ENCODE results near the gene PPM1K. TPM values are rescaled to one million over a fixed set of nuclear protein-coding genes. Genes with fewer than 3 reads are reported as not detected.

The PPM1K gene
- polyA plus RNA-seq, 1 donor from 2014 or later: 177 TPM

DNA sequence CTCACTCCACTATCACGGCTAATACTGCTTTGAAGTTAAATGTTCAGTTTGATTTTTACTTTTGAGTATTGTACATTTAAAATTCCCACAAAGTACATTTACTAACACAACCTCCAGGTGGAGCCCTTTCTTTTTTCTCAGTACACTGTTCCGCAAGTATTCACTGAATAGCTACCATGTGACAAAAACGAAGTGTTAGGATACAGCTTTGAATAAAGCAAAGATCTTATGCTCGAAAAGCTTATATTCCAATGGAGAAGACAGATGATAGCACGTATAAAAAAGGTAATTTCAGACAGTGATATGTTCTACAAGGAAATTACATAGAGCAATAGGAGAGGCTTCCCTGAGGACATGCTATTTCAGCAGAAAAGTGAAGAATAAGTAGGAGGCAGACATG is 65.3 kb downstream of the PPM1K start:
- Histone ChIP-seq H3K4me3 (ENCODE audit: low read length) (no peak overlapping the region), H3K9ac (ENCODE audit: low read length) (no peak overlapping the region), H3K9me2 (ENCODE audit: insufficient read depth, low read length) (no peaks in the 10 kb centered on the region), H3K4me2 (ENCODE audit: low read length) (no peak overlapping the region), H2AFZ (ENCODE audit: low read depth, low read length) (no peak overlapping the region), H4K20me1 (ENCODE audit: insufficient read depth) (no peaks in the 10 kb centered on the region), H3K27ac (ENCODE audit: low read length) (no peak overlapping the region), H3K27me3 (ENCODE audit: insufficient read depth, low read depth, low read length) (no peaks in the 10 kb centered on the region), H3K79me2 (replicated peaks; ENCODE audit: insufficient read depth, low read length) (no peaks in the 10 kb centered on the region), H3K9me3 (ENCODE audit: low read length) (no peaks in the 10 kb centered on the region), H3F3A (ENCODE audit: insufficient read depth, low read length, poor library complexity, severe bottlenecking) (no peaks in the 10 kb centered on the region), H3K36me3 (ENCODE audit: insufficient read depth, low read length) (no peaks in the 10 kb centered on the region)
- no peak for TF ChIP-seq POLR2AphosphoS5 (IDR thresholded peaks at IDR 0.05)
- TF ChIP-seq EZH2 (IDR thresholded peaks at IDR 0.05; ENCODE audit: borderline replicate concordance, insufficient read depth, low read length, poor library complexity, severe bottlenecking): no peak
- TF ChIP-seq EP300 (conservative IDR thresholded peaks at IDR 0.05; ENCODE audit: poor library complexity, severe bottlenecking): no peak
- no peak for TF ChIP-seq TAF1 (IDR thresholded peaks at IDR 0.05; ENCODE audit: low read depth)
- TF ChIP-seq, protein P1, sequence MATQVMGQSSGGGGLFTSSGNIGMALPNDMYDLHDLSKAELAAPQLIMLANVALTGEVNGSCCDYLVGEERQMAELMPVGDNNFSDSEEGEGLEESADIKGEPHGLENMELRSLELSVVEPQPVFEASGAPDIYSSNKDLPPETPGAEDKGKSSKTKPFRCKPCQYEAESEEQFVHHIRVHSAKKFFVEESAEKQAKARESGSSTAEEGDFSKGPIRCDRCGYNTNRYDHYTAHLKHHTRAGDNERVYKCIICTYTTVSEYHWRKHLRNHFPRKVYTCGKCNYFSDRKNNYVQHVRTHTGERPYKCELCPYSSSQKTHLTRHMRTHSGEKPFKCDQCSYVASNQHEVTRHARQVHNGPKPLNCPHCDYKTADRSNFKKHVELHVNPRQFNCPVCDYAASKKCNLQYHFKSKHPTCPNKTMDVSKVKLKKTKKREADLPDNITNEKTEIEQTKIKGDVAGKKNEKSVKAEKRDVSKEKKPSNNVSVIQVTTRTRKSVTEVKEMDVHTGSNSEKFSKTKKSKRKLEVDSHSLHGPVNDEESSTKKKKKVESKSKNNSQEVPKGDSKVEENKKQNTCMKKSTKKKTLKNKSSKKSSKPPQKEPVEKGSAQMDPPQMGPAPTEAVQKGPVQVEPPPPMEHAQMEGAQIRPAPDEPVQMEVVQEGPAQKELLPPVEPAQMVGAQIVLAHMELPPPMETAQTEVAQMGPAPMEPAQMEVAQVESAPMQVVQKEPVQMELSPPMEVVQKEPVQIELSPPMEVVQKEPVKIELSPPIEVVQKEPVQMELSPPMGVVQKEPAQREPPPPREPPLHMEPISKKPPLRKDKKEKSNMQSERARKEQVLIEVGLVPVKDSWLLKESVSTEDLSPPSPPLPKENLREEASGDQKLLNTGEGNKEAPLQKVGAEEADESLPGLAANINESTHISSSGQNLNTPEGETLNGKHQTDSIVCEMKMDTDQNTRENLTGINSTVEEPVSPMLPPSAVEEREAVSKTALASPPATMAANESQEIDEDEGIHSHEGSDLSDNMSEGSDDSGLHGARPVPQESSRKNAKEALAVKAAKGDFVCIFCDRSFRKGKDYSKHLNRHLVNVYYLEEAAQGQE (IDR thresholded peaks at IDR 0.05; ENCODE audit: borderline replicate concordance): no peak
- TF ChIP-seq, protein P2, sequence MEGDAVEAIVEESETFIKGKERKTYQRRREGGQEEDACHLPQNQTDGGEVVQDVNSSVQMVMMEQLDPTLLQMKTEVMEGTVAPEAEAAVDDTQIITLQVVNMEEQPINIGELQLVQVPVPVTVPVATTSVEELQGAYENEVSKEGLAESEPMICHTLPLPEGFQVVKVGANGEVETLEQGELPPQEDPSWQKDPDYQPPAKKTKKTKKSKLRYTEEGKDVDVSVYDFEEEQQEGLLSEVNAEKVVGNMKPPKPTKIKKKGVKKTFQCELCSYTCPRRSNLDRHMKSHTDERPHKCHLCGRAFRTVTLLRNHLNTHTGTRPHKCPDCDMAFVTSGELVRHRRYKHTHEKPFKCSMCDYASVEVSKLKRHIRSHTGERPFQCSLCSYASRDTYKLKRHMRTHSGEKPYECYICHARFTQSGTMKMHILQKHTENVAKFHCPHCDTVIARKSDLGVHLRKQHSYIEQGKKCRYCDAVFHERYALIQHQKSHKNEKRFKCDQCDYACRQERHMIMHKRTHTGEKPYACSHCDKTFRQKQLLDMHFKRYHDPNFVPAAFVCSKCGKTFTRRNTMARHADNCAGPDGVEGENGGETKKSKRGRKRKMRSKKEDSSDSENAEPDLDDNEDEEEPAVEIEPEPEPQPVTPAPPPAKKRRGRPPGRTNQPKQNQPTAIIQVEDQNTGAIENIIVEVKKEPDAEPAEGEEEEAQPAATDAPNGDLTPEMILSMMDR (IDR thresholded peaks at IDR 0.05; ENCODE audit: poor library complexity, severe bottlenecking): peak; percentile 89
- peak; percentile 81 for TF ChIP-seq RAD21 (conservative IDR thresholded peaks at IDR 0.05)
- TF ChIP-seq MXI1 (conservative IDR thresholded peaks at IDR 0.05; ENCODE audit: poor library complexity, severe bottlenecking): peak; percentile 61
- TF ChIP-seq SMC3 (conservative IDR thresholded peaks at IDR 0.05; ENCODE audit: poor library complexity): peak; percentile 96

DNA sequence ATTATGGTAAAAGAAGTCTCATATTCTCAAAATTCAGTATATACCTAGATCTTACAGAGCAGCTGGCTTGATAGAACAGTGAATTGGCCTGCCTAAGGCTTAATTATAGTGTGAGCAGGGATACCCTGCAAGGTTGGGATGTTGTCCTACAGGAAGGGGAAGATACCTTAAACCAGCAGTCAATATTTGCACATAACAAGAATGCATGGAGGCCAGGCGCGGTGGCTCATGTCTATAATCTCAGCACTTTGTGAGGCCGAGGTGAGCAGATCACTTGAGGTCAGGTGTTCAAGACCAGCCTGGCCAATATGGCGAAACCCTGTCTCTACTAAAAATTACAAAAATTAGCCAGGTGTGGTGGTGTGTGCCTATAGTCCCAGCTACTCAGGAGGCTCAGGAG is 67.2 kb downstream of the PPM1K start:
- no peak for TF ChIP-seq SMC3 (conservative IDR thresholded peaks at IDR 0.05; ENCODE audit: poor library complexity)
- TF ChIP-seq TAF1 (IDR thresholded peaks at IDR 0.05; ENCODE audit: low read depth): no peak
- TF ChIP-seq EZH2 (IDR thresholded peaks at IDR 0.05; ENCODE audit: borderline replicate concordance, insufficient read depth, low read length, poor library complexity, severe bottlenecking): no peak
- no peak for TF ChIP-seq RAD21 (conservative IDR thresholded peaks at IDR 0.05)
- no peak for TF ChIP-seq POLR2AphosphoS5 (IDR thresholded peaks at IDR 0.05)
- no peak for TF ChIP-seq MXI1 (conservative IDR thresholded peaks at IDR 0.05; ENCODE audit: poor library complexity, severe bottlenecking)
- TF ChIP-seq, protein P2 (IDR thresholded peaks at IDR 0.05; ENCODE audit: poor library complexity, severe bottlenecking): no peak
- TF ChIP-seq, protein P1 (IDR thresholded peaks at IDR 0.05; ENCODE audit: borderline replicate concordance): no peak
- no peak for TF ChIP-seq EP300 (conservative IDR thresholded peaks at IDR 0.05; ENCODE audit: poor library complexity, severe bottlenecking)
- Histone ChIP-seq H3K36me3 (ENCODE audit: insufficient read depth, low read length) (no peaks in the 10 kb centered on the region), H3K27me3 (ENCODE audit: insufficient read depth, low read depth, low read length) (no peaks in the 10 kb centered on the region), H3K9ac (ENCODE audit: low read length) (no peak overlapping the region), H3K9me2 (ENCODE audit: insufficient read depth, low read length) (no peaks in the 10 kb centered on the region), H3K27ac (ENCODE audit: low read length) (no peak overlapping the region), H3F3A (ENCODE audit: insufficient read depth, low read length, poor library complexity, severe bottlenecking) (no peaks in the 10 kb centered on the region), H2AFZ (ENCODE audit: low read depth, low read length) (no peak overlapping the region), H3K4me2 (ENCODE audit: low read length) (no peak overlapping the region), H3K79me2 (replicated peaks; ENCODE audit: insufficient read depth, low read length) (no peaks in the 10 kb centered on the region), H4K20me1 (ENCODE audit: insufficient read depth) (no peaks in the 10 kb centered on the region), H3K9me3 (ENCODE audit: low read length) (no peaks in the 10 kb centered on the region), H3K4me3 (ENCODE audit: low read length) (no peak overlapping the region)
